Brain pericyte (primary cell): ENCODE measurements around the gene SUSD4.

ENCODE experiments used
- DNase-seq: peaks from one replicate; pipeline ENCODE4 v3.0.0-alpha.2; 2012; ENCODE audit warnings: low read depth, low spot score

Gene SUSD4

DNA sequence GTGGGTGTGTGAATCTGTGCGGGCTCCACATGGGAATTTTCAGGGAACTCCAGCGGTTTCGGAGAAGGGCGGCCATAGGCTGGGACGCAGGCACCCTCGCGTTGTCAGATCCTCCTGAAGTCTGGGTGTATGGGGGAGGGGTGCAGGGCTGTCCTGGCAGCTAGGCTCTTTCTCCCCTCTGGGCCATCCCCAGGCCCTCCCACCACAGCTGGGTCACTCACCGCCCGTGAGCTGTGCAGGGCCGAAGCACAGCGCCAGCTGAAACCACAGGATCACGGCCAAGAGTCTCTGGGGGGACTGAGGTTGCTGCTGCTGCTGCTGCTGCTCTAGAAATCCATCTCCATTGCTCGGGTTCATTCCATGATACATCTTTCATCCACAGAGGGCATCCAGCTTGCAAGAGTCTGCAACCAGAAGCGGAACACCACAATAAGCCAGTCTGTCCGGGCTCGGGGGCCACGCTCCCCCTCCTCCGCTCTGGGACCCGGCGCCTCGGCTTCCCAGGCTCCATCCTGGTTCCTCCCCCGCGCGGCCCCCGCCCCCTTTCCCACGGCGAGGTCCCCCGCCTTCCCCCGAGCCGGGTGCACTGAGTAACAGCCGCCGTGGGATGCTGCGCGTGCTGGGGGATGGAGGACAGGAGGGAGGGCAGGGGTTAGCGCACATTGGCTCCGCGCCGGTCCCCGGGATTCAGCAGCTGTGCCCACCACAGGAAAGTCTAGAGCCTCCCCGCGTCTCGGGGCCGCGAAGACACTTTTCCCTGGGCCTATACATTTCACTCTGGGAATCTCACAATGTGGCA is 720 bp downstream of the SUSD4 start:
- DNase-seq = no peak

GRCh38 chr1:223358826-223359225 is 5.2 kb downstream of the SUSD4 start:
- no peak for DNase-seq

GRCh38 chr1:223355699-223356098 is 8.3 kb downstream of the SUSD4 start:
- DNase-seq = no peak

DNA sequence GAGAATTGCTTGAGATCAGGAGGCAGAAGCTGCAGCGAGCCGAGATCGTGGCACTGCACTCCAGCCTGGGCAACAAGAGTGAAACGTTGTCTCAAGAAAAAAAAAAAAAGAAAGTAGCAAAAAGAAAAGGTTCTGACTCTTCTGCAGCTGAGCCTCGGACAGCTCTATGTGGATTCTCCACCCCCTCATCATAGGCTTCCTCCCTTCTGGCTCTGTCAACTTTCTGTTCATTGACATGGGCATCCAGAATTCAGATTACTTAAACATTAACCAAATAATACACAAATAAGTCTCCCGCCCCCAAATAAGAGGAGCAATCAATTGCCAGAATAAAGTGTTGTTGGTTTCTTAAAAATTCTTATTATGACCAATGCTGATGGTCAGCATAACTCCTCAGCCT is 10.0 kb downstream of the SUSD4 start:
- DNase-seq = no peak

DNA sequence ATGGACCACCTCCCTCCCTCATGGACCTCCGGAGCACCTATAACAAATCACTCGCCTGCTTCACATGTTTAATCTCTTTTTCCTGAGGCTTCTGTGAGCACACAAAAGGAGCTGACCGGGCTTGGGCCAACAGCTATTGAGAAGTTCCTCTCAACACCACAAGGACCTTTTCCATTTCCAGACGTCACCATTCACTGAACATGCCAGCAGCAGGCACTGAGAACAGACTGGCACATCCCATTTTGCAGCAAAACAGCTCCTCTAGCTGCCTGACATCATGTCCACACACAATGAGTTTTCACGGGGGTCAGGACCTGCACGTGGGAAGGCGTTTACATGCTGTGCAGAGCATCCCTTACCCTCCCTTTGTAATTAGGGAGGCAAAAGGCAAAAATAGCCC is 11.0 kb downstream of the SUSD4 start:
- DNase-seq = no peak

DNA sequence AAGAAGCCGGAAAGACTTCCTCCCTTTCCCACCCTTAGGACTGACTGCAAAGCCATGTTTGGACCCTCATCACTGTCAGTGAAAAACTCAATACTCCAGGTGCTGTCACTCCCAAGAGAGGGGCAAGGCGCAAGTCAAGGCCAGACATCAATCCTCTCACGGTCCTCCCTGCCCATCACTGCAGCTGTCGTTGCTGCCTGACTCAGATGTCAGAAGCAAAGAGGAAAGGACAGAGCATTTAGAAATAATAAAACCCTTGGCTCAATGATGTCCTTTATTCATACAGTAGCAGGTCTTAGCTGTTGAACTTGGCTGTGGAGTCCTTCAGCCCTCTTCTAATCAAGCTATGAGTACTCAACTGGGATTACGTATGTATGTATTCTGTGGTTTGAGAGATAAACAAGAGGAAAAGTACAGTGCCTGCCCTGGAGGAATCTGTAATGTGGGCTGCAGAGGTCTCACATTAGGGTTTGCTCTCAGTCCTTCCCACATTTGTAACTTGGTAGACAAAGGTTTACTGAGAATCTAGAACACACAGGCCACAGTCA is 13.5 kb downstream of the SUSD4 start:
- no peak for DNase-seq

- no peak for DNase-seq
Observed at GRCh38 chr1:223349241-223349640, 14.7 kb downstream of the SUSD4 start.

- no peak for DNase-seq
Observed at GRCh38 chr1:223348439-223348838, 15.5 kb downstream of the SUSD4 start.

- DNase-seq = no peak
Observed at GRCh38 chr1:223347583-223347982, 16.4 kb downstream of the SUSD4 start.

GRCh38 chr1:223346311-223346710 is 17.7 kb downstream of the SUSD4 start:
- no peak for DNase-seq

DNA sequence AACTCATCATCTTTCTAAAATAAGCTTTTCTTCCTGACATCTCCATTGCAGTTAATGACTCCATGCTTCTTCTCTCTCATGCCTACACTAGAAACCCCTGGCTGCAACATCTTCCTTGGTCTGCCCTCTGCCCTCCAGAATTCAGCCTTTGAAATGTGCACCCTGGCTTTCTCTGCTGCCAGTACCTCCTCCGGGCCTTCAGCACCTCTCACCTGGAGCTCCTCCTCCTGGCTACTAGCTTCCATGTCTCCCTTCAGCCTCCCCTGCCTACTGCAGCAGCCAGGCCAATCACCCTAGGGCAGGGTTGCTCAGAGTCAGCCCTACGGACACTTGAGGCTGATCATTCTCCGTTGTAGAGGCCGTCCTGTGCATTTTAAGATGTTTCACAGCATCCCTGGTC is 18.3 kb downstream of the SUSD4 start:
- no peak for DNase-seq

- DNase-seq = no peak
Observed at GRCh38 chr1:223344491-223344890, 19.5 kb downstream of the SUSD4 start.

DNA sequence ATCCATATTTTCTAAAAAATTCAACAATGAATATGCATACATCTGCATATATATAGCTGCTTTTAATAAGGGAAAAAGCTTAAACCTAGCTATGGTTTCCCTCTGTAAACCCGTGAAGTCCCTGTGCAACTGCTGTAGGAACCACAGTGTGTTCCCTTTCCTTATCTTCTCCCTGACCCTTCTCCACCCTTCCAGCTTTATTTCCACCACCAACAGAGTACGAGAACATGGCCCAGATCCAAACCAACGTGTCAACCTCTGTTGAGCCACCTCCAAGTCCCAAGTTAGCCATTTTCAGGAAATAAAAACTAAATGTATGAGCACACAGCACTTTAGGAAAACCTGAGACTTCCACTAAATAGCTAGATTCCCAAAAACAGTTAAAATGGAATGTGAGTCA is 20.3 kb downstream of the SUSD4 start:
- DNase-seq = no peak

DNA sequence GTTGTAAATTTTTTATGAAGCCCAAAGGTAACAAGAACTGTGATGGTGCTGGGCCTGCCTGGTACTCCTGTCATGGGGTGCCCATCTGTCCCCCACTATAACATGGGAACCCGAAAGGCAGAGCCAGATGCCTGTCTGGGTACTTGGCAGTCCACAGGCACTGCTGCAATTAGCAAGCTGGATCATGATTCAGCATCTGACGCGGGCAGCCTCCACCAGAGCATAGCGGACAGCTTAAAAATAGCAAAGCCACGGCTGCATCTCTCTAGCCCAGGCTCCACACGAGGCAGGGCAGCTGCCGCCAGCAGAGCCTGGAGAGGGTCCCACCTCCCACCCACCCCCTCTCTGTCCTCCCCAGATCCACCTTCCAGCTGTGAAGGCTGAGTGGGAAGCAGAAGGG is 22.9 kb downstream of the SUSD4 start:
- no peak for DNase-seq

DNA sequence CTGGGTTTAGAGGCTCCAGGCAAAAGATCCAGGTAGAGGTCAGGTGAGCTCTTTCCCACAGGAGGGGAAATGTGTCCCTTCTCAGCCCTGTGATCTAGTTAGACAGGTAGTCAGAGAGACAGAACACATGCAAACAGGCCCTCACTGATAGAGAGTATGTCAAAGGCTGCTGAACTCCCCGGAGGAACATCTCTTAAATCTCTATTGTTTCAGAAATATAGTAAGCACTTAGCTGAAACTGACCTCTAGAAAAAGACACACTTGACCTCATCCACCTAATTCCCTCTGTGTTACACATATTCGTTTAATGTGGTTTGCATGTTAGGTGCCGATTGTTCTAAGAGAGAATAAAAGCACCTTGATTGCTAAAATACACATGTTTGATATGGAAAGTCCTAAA is 23.3 kb downstream of the SUSD4 start:
- no peak for DNase-seq

GRCh38 chr1:223339861-223340260 is 24.1 kb downstream of the SUSD4 start:
- no peak for DNase-seq

DNA sequence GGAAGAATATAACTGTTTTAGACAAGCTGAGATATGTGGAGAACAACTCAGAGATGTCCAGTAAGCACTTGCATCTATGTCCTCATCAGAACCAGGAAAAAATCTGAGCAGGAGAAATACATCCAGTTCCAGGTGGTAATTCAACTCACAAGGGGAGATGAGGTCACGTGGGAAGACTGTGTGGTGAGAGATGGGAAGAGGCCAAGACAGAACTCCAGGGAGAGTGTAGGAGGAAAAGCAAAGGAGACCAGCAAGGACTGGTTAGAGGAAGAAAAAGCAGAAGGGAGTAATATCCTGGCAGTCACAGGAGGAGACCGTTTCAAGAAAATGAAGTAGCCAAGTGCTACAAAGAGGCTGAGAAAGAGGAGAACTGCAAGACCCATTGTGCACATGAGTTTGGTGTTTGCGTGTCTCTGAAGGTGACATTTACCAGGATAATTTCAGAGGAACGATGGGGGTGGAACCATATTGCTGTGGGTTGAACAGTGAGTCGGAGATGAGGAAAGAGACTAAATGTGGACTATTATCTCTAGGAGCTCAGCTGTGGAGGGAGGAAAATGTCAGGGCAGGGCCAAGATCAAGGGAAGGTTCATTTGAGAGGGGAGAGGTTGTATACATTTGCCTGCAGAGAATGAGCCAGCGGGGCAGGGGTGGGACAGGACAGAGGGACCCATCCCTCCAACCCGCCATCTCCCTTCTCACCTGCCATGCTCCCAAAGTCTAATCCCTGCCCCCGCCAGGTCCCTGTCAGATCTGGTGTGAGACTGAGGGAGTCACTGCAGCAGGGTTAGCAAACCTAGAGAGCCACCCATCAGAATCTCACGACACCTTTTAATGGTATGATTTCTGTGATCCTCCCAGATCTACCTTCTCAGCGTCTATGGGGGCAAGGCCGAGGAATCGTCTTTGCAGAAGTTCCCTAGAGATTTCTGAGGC is 24.9 kb downstream of the SUSD4 start:
- no peak for DNase-seq

DNA sequence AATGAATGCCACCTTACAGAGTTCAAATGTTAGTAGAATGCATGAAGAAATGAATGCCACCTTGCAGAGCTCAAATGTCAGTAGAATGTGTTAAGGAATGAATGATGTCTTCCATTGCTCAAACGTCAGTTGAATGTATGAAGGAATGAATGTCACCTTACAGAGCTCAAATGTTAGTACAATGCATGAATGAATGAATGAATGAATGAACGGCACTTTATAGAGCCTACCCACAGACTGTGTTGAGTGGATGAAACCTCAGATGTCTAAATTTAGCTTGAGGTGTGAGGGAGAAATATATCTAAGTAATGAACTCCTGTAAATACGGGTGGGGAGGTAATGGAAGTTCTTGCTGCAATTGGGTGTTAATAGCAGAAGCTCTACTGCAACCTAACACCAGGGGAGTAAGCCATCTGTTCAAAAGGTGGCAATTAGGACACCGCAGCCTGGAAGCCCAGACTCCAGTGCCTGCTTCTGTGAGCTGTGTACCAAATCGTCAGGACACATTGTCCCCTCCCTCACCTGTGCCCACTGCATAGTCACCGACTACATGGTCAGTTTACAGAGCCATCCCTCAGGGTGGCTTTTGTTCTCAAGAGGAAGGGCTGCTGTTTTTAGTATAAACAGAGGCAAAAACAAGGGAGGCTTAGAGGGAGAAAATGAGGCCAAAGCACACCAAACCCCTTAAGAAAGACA is 26.7 kb downstream of the SUSD4 start:
- DNase-seq = no peak

DNA sequence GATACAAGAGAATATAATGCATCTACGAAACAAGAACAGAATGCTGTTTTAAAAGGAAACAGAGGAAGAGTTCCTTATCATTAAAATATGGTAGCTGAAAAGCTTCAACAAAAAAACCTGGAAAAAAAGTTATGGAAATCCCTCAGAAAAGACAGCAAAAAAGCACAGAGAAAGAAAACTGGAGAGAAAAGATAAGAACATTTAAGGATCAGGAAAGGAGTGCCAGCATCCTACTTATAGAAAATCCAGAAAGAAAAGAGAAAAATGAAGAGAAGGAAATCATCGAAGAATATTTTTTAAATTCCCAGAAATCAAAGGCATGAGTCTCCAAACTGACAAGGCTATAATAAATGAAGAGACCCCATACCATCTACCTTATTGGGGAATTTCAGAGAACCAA is 29.8 kb downstream of the SUSD4 start:
- DNase-seq = no peak

DNA sequence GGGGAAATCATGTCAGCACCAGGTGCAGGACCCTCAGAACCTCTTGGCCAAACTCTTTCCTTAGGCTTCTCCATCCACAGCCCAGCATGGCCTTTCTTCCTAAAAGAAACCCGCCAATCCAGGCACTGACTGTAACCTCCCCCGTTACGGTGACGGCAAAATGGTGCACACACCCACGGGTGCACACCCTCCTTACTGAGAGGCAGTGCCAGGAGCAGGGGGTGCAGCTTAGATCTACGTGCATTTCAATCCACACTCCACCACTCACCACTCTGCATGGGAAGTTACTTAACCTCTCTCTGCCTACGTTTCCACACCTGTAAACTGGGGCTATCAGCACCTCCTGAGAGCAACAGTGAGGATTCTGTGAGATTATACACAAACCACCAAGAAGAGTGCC is 31.0 kb downstream of the SUSD4 start:
- no peak for DNase-seq

DNA sequence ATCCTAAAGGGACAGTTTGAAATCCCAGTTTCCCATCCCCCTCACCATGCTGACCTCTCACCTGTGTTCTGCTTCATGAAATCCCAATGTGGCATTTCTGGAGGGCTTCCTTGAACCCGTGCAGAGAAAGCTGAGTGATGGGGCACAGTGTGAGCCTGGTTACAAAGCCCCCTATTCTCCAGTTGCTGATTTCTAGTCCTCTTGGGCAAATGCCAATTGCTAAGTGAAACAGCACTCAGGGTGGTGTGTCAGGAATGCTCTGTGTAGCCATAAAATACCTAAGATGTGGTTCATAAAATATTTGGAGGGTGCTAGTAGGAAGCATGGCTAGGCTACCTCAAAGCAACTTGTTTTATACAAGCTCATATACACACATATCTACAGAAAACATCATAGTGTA is 32.0 kb downstream of the SUSD4 start:
- DNase-seq = no peak

- DNase-seq = no peak
Observed at GRCh38 chr1:223331301-223331700, 32.7 kb downstream of the SUSD4 start.
